NCI-H510A (cell line): ENCODE data around the gene EMD.

Source experiments
- DNase-seq: peaks from one replicate; lab custom pipeline; 2025; lab: John Stamatoyannopoulos, UW

EMD gene

GRCh38 chrX:154355094-154355775, 23.9 kb upstream of the EMD start:
- DNase-seq: no peak

- DNase-seq: no peak
Observed at GRCh38 chrX:154355776-154356140, 23.3 kb upstream of the EMD start.

- DNase-seq: no peak
Observed at GRCh38 chrX:154356596-154356995, 22.5 kb upstream of the EMD start.

- DNase-seq: no peak
Observed at GRCh38 chrX:154357205-154357604, 21.9 kb upstream of the EMD start.

- no peak for DNase-seq
Observed at GRCh38 chrX:154358011-154358410, 21.1 kb upstream of the EMD start.

DNA sequence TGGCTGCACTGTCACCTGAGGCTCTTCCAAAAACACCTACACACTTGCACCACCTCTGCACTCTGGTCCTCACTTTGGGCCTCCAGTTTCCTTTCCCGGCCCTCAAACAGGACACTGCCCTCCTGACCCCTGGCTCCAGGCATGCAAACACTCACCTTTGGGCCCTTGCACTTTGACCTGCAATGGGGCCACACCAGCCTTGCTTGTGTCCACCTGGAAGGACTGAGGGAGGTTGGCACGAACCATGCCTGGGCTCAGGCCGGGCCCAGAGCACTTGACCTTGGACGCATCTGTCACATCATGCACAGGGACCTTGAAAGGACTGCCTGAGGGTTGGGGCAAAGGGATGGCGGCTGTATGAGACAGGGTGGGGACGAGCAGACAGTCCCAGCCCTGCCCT, 20.3 kb upstream of the EMD start:
- no peak for DNase-seq

DNA sequence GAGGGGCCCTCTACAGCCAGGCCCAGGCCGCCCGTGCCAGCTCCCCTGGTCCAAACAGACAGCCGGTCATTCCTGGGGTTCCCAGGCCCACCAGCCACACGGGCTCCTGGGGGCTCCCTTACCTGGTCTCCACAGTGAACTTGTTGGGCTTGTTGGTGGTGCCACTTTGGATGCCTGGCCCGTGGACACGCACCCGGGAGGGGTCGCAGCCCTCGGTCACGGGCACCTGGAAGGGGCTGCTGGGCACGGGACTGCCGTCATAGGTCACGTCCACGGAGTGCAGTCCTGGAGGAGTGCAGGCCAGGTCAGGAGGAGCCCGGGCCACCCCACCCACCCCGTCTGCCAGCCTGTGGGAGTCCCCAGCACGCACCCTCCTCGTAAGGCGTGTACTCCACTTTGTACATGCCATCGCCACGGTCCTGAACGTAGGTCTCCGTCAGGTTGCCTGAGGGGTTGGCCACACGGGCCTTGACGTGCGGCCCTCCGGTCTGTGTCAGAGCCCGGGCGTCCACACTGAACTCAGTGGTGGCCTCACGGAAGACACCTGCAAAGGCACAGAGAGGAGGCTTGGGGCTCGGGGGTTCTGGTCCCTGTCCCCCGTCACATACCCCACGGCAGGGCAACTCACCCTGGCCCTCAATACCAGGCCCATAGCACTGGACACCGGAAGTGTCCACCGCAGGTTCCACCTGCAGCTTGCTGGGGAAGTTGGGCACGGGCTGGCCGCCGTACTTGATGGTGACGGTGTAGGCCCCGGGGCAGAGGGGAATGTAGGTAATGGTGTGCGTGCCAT, 19.5 kb upstream of the EMD start:
- no peak for DNase-seq

DNA sequence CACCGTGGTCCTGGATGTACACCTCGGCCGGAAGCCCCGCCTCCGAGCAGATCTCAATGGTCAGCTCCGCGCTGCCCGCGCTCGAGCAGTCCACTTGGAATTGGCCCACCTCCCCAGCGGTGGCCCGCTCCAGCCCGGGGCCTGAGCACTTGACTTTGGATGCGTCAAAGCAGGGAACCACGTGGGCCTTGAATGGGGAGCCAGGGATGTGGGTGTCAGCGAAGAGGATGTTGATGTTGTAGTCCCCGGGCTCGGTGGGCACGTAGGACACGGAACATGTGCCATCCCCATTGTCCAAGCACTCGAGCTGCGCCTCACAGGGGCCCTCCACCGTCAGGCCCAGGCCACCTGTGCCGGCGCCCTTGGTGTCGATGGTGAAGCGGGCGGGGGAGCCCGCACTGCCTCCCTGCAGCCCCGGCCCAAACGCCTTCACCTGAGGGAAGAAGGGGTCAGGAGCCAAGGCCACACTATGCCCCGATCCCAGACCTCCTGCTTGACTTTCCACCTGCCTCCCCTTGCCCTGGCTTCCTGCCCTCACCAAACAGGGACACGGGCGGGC, 18.9 kb upstream of the EMD start:
- no peak for DNase-seq

DNA sequence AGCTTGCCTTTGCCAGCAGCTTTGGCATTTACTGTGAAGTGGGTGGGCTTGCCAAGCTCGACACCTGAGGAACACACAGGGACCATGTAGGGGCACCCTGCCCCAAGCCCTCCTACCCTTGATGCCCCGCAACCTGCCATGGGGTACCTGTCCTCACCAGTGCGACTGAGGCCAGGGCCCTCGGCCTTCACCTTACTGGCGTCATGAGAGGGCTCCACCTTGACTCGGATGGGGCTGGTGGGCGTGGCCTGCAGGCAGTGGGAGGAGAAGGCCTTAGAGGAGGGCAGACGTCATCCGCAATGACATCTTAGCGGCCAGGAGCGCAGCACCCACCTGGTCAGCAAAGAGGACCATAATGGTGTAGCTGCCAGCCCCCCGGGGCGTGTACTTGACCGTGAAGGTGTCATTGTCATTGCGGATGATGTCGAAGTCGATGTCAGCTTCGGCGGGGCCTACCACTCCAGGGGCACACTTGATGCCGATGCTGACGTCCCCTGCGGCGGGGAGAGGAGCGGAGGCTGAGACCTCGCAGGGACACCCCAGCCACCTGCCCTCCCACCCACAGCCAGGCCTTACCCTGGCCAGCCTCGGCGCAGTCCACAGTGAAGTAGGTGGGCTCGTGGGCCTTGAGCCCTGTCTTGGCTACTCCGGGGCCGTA, 16.9 kb upstream of the EMD start:
- no peak for DNase-seq

DNA sequence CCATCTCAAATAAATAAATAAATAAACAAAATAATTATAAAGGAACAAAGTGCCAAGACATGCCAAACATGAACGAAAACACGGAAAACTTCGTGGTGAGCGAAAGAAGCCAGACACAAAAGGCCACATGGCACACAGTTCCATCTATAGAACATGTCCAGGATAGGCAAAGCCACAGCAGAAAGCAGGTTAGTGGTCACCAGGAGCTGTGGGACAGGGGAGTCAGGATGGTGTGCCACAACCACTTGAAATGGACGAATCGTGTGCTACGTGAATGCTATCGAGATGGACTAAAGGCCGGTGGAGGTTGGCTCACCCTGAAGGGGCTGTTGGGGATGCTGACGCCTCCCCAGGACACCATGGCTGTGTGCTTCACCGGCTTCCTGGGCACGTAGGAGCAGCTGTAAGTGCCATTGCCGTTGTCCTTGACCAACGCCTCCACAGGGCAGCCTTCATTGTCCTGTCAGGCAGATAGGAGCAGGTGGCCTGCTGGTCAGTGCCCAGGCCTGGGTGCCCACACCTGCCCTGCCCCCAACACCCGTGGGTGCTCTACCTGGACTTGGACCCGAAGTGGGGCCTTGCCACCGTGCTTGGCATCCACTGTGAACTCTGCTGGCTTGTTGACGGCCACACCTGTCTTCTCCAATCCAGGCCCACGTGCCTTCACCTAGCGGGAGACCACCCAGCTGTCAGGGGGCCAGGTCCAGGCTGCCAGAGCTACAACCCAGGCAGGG, 15.2 kb upstream of the EMD start:
- DNase-seq: no peak

DNA sequence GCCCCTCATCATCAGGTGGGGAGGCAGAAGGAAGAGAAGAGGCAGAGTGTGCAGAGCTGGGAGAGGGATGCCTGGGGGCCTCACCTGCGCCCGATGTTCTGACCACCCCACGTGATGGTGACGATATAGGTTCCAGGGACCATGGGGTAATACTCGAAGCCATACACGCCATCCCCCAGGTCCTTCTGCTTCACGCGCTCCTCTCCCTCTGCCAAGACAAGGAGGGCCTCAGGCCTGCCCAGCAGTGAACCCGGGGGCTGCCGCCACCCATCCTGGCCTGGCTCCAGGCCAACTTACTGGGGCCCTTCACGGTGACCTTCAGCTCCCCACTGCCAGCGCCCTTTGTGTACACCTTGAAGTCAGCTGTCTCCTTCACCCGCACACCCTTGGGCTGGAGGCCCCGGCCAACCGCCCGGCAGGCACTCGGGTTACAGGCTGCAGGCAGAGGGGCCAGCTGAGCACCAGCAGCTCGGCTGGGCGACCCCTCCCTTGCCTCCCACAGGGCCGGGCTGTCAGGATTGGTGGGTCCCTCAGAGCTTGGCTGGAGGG, 14.0 kb upstream of the EMD start:
- no peak for DNase-seq

- no peak for DNase-seq
Observed at GRCh38 chrX:154365997-154366665, 13.0 kb upstream of the EMD start.

GRCh38 chrX:154366666-154367055, 12.4 kb upstream of the EMD start:
- no peak for DNase-seq

GRCh38 chrX:154367474-154368308, 11.4 kb upstream of the EMD start:
- no peak for DNase-seq

DNA sequence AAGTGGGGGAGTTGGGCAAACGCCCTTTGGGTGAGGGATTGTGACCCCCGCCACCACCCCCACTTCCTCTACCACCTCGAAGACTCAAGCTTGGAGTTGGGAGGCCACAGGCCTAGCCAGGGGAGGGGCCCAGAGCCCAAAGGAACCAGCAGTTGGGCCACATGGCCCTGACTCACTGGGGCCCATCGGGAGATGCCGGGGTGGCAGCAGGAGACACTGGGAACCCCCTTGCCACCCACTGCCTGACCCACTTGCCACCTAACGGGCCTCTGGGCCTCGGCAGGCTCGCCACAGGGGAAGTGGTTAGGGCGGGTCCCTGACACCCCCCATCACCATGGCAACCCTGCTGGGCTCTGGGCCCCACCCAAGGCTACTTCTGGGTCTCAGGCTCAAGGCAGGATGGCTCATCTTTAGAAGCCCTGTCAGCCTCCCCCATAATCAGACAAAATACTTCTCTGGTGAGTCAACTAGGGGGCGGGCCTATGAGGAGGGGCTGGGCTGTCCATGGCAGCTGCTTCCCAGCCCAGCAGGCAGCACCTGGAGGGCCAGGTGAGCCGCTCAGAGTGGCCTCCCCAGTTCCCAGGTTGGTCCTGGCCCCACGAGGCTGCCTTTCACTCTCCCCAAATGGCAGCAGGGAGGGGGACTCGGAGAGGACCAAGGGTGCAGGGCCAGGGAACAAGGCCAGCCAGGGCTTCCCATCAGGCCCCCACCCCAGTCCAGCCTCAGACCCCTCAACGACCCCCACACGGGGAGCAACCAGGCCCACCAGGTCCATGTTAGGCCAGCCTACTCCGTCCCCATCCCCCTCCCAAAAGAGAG, 10.3 kb upstream of the EMD start:
- DNase-seq: no peak

- DNase-seq: peak; percentile 68
Observed at GRCh38 chrX:154369449-154370299, 9.4 kb upstream of the EMD start.

DNA sequence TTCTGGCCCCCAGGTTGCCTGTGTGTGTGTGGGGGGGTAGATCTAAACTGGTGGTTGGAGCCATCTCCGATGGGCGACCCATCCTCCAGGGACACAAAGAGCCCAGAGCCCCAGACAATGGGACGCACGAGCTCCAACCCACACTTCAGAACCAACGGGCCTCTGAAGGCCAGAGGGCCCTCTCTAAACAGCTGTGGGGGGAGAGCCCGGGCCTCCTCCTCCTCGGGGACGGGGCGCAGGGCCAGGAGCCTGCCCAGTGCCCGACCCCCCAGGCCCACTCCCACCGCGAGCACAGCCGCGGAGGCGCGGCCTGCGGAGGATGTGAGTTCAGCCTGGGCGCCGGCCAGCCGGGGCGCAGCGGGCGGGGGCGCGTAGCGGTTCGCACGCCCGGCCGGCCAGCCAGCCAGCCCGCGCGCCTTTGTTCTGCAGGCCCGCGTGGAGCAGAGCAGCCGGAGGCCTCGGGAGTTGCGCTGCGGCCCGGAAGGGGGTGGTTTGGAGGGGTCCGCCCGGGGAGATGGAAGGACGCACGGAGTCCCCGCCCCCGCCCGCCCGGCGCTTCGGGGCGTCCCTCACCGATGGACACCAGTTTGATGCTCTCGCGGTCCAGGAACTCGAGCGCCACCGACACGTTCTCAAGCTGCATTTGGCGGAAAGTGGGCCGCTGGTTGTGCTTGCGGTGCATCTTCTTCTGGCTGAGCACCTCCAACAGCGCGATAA, 8.6 kb upstream of the EMD start:
- no peak for DNase-seq
